Cardiac fibroblast (primary cell): Measurements from ENCODE around the gene NOSIP.

Source experiments
- DNase-seq, 2 donors: peaks; one replicate each; pipeline versions ENCODE4 v3.0.0 to v3.0.0-alpha.2; 2010; ENCODE audit warnings: low read depth in 2 of 2
- H3K4me3 ChIP-seq, 2 donors: replicated peaks in 1 of 2; 1 replicate in 1 of 2; 2 replicates in 1 of 2; pipeline ENCODE4 v1.5.1; 2011; ENCODE audit warnings: low read depth in 2 of 2, low read length in 2 of 2, mild to moderate bottlenecking in 2 of 2, moderate library complexity in 1 of 2
- TF ChIP-seq, protein P1 (sequence below): IDR thresholded peaks from one replicate; pipeline ENCODE4 v1.5.1; 2011; ENCODE audit warnings: low read depth, mild to moderate bottlenecking, low read length, inconsistent platforms

Gene NOSIP

DNA sequence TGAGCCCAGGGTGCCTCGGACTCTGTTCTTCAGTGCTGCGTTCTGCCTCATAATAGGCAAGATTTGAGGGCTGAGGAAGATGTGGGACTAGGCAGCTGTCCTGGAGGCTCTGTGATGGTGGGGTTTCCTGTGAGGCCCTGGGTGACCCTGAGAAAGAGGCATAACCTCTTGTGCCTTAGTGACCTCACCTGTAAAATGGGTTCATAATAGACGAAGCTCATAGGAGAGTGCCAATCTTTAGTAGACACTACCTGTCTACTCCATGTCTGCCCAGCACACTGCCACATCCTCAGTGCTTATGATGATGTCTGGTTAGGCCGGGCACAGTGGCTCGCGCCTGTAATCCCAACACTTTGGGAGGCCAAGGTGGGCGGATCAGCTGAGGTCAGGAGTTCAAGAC, 36.2 kb upstream of the NOSIP start:
- H3K4me3 ChIP-seq, result no peak overlapping the region
- TF ChIP-seq, protein P1, sequence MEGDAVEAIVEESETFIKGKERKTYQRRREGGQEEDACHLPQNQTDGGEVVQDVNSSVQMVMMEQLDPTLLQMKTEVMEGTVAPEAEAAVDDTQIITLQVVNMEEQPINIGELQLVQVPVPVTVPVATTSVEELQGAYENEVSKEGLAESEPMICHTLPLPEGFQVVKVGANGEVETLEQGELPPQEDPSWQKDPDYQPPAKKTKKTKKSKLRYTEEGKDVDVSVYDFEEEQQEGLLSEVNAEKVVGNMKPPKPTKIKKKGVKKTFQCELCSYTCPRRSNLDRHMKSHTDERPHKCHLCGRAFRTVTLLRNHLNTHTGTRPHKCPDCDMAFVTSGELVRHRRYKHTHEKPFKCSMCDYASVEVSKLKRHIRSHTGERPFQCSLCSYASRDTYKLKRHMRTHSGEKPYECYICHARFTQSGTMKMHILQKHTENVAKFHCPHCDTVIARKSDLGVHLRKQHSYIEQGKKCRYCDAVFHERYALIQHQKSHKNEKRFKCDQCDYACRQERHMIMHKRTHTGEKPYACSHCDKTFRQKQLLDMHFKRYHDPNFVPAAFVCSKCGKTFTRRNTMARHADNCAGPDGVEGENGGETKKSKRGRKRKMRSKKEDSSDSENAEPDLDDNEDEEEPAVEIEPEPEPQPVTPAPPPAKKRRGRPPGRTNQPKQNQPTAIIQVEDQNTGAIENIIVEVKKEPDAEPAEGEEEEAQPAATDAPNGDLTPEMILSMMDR, result no peak
- no peak for DNase-seq

DNA sequence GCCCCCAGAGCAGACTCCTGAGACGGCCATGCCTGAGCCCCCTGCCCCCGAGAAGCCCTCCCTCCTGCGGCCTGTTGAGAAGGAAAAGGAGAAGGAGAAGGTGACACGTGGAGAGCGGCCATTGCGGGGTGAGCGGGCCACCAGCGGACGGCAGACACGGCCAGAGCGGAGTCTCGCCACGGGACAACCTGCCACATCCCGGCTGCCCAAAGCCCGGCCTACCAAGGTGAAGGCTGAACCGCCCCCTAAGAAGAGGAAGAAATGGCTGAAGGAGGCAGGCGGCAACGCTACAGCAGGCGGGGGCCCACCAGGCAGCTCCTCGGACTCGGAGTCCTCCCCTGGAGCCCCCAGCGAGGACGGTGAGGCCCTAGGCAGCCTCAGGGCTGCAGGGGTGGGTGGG, 35.5 kb upstream of the NOSIP start:
- DNase-seq, result no peak
- TF ChIP-seq, protein P1, result no peak
- no peak overlapping the region for H3K4me3 ChIP-seq

DNA sequence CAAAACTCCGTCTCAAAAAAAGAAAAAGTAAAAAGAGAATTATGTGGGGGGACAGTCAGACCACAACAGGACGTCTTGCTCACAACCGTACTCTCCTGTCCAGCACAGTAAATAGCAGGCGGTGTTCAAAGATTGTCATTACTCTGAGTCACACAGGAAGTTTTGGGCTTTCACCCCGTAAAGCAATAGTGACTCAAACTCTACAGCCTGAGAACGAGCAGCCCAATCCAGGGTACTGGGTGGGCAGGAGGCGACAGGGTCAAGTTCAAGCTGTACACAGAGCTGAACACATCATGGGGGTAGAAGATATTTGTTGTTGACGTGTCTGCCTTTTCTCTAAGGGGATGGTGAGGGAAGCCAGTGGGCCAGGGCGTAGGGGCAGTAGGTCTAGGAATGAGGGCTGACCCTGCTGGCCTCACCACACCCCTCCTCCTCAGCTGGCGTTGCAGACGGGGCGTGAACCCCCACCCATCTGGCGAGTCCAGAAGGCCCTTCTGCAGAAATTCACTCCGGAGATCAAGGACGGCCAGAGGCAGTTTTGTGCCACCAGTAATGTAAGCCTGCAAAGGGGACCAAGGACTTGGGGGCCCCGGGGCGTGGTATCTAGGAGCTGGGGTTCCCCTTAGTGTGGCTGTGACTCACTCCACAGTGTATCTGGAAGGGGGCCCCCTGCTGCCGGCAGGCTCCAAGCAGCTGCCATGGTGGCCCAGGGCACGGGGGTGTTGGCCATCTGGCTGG, 33.9 kb upstream of the NOSIP start:
- peak; percentile 72 to 95 for DNase-seq
- peak overlapping the region in 1 of 2 donors; percentile 13 for H3K4me3 ChIP-seq
- TF ChIP-seq, protein P1, result peak; percentile 31

DNA sequence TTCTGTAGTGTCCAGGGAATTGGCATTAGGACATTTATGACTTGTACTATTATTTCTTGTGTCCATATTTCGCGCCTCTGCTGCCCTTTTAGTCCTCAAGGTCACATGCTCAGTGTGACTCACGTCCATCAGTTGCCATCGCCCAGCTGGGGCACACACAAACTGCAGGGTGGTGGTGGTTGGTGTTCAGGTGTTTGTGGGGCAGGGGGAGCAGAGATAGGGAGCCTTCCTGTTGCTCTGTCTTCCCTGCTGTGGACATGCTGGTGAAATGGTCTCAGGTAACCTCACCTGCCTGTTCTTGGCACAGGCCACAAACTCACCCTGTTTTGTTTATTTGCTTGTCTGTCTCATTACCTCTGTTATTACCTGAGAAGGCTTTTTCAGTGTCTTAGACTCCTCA, 33.0 kb upstream of the NOSIP start:
- no peak overlapping the region for H3K4me3 ChIP-seq
- peak in 1 of 2 donors; percentile 73 for DNase-seq
- TF ChIP-seq, protein P1, result no peak

DNA sequence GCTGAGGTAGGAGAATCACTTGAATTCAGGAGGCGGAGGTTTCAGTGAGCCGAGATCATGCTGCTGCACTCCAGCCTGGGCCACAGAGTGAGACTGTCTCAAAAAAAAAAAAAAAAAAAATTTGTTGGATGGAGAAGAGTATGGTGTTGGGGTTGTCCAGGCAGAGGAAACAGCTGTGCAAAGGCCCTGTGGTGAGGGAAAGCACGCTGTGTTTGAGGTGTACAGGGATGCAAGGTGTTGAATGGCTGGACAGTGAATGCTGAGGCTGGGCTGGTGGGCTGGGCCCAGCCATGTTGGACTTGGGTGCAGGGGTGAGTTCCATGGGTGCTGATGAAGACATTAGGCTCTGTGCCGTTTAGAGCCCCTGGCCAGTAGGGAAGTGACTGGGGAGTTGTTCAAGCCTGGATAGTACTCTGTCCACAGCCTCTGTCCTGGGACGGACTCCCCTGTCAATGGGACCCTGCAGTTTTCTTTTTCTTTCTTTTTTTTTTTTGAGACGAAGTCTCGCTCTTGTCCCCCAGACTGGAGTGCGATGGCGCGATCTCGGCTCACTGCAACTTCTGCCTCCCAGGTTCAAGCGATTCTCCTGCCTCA, 29.2 kb upstream of the NOSIP start:
- TF ChIP-seq, protein P1, result no peak
- H3K4me3 ChIP-seq, result no peak overlapping the region
- DNase-seq, result no peak

DNA sequence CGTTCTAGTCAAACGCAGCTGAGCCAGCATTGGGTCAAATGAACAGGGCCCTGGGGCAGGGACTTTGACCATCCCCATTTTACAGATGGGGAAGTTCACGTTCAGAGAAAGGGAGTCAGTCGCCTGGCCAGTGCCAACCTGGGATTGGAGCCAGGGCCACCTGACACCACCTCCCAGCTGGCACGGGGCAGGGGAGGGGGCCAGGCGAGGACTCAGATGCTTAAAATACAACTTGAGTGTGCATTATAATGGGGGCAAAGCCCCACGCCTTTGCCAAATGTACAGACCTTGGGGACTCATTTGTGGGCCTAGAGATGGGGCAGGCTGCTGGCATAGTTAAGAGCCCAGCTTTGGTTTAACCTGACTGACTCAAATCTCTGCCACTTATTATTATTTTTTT, 25.2 kb upstream of the NOSIP start:
- DNase-seq, result no peak
- TF ChIP-seq, protein P1, result no peak
- no peak overlapping the region for H3K4me3 ChIP-seq
